HS-27A (cell line): ENCODE results near the gene COL27A1.
"Not testable (repeated sequence)": the region's sequence is repeated elsewhere in the genome, so short reads cannot be mapped to it uniquely, and the experiment has no call there.

Experiments used
- DNase-seq: peaks from one replicate; pipeline ENCODE4 v3.0.0-alpha.2; 2012; ENCODE audit warnings: low read depth, missing footprints

Gene COL27A1

DNA sequence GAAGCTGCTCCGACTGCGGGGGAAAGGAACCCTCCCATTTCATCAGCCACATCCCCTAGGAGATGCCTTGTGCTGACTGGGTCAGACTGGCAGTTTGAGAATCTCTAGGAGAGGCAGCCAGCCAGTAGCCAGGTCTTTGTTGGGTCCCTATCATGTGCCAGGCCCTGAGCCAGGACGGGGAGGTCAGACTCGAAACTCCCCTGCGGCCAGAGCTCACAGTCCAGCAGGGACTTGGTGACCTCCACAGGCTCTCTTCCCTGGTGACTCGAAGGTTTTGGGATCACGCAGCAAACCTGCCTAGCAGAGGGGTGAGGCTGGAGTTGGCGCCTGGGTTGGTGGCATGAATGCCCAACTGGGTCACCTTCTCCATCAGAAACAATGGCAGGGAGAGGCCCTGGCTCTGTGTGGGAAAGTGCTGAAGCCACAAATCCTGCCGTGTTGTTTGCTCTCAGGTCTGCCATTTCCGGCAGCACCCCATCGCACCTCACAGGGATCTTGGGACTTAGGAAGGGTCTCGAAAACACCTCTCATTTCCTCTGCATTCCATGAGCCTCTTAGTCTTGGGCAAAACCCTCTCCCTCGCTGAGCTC, 153.1 kb downstream of the COL27A1 start:
- no peak for DNase-seq

DNA sequence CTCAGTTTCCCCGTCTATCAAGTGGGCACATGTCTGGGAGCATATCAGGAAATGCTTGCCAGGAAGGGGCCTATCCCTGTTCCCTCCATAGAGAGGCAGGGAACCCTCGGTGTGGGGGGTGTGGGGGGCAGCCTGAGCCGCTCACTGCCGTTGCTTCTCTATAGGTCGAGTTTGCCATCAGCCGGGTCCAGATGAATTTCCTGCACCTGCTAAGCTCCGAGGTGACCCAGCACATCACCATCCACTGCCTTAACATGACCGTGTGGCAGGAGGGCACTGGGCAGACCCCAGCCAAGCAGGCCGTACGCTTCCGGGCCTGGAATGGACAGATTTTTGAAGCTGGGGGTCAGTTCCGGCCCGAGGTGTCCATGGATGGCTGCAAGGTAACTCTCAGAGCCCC, 153.8 kb downstream of the COL27A1 start:
- no peak for DNase-seq

DNA sequence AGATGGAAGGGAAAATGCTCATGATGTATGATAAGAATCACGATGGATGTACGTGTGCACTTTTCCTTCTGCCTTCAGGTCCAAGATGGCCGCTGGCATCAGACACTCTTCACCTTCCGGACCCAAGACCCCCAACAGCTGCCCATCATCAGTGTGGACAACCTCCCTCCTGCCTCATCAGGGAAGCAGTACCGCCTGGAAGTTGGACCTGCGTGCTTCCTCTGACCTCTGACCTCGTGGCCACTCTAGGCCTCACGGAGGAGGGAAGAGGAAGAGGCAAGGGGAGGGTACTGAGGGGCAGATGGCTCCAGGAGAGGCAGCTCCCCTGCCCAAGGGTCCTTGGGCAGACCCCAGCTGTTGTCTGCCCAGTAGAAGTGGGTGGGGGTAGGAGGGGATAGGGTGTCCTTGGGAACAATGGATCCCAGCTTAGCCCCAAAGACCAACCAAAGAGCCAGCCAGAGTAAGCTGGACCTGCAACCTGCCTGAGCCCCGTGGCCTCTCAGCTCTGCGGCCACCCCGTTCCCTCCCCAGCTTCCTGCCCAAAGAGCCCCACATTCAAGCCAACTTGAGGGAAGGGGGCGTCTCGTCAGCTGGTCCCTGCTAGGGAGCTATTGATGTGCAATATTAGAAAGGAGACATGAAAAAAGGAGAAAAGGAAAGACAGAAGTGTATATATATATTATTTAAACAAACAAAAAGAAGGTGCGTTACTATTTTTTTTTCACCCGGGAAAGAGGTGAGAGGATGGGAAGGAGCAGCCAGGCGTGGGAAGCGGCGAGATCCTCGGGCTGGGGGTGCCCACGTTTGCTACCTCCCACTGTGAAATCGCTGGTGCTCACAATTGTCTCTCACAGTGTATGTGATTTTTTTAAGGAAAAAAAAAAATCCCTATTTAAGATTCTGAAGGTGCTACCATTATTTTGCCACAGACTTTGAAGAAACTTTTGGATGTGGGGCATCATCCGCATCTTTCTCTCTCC, 155.4 kb downstream of the COL27A1 start:
- DNase-seq = no peak

DNA sequence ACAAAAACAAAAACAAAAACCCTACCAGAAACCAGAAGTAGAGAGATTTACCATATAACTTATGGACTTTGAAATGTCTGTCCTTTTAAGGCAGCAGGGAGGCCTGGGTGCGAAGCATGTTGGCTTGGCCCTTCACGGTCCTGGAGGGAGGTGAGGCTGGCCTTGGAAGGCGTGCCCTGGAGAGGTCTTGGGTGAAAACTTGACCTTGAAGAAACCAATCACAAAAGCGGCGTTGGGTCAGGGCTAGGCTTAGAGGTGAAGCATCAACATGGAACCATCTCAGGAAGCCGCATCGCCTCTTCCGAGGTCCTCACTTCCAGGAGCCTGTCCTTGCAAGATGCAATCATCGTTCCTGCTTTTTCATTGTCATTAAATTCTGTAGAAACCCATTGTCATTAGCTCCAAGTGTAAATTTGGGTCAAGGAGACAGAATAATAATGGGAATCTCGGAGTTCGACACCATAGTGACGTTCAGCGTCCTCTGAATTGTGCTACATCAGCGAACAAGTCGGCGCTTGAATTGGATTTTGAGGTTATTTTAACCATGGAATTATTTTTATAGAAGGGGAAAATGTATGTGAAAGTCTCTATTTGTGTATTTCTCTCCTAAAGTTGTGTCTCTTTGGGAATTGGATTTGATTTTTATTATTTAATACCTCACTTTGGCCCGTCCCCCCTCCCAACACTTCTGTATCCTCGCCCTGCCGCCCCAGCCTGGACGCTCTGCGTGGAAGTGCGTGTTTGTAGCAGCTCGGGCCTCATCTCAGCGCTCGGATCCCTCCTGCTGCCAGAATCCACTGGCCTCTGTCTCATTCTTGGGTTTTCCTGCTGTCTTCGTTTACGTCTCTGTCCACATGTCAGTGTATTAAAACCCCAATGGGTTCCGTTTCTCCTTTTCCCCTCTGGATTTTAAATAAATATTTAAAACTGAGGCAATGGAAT, 156.5 kb downstream of the COL27A1 start:
- no peak for DNase-seq

DNA sequence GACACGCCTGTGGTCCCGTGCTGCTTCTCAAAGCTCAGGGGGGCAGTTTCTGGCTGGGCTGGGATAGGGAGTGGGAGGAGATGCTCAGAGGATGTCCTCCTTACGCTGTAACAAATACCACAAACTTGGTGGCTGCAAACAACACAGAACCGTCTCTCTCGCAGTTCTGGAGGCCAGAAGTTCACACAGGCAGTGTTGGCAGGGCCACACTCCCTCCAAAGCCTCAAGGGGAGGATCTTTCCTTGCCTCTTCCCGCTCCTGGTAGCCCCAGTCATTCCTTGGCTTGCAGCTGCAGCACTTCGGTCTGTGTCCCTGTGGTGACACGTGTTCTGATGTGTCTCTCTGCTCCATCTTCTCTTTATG, 157.2 kb downstream of the COL27A1 start:
- DNase-seq = no peak

DNA sequence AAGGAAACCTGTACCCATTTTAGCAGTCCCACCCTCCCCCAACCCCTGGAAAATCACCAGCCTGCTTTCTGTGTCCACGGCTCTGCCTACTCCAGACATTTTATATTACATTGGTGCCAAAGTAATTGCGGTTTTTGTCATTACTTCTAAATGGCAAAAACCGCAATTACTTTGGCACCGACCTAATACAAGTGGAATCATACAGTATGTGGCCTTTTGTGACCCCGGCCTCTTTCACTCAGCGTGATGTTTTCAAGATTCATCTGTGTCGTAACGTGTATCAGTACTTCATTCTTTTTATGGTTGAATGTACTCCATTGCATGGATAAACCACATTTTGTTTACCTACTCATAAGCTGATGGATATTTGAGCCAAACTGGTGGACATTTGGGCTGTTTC, 157.8 kb downstream of the COL27A1 start:
- DNase-seq = no peak

DNA sequence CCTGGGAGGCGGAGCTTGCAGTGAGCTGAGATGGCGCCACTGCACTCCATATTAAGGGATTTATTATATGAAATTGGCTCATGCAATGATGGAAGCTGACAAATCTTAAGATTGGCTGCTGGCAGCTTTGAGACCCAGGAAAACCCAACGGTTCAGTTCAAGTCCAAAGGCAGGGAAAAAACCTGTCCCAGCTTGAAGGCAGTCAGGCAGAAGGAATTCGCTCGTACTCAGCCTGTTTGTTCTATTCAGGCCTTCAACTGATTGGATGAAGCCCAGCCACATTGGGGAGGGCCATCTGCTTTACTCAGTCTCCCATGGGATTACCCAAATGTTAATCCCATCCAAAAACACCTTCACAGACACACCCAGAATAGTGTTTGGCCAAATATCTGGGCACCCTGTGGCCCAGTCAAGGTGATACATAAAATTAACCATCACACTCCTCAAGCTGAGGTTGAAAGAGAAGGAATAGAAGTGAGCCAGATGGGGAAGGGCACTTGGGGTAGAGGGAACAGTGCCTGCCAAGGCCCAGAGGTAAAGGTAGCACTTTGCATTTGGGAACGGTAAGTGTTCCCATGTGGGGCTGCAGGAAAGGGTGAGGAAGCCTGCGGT, 159.0 kb downstream of the COL27A1 start:
- no peak for DNase-seq

DNA sequence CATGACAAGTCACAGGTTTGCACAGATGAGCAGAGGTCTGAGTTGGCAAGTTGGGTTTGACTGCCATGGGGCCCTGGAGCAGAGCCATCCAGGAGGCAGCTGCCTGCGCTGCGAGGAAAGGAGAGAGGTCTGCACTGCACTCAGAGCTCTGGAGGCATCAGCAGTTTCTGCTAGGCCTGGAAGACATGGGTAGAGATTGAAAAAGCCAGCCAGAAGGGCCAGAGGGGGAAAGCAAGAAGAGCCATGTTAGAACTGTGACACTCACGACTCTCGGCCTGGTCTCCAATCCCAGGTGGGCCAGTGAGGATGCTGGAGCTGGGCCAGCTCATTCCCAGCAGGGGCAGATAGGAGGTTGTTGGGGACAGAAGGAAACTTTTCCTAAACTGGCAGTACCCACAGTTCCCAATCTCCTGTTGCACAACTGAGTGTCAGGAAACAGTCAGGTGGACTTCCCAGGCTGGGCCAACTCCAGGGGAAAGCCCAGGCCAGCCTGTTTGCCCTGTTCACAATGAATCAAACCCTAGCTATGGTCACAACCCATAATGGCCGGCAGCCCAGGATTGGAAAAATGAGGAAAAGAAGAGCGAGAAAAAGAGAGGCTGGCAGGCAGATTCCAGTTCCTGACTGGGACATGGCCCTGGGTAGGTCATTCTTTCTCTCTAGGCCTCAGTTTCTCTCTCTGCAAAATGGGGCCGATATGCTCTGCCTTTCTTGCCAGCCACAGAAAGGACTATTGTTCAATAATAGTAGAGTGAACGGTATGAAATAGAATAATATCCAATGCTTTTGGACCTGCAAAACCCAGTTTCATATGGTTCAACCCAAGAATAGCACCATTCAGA, 159.8 kb downstream of the COL27A1 start:
- DNase-seq = no peak

DNA sequence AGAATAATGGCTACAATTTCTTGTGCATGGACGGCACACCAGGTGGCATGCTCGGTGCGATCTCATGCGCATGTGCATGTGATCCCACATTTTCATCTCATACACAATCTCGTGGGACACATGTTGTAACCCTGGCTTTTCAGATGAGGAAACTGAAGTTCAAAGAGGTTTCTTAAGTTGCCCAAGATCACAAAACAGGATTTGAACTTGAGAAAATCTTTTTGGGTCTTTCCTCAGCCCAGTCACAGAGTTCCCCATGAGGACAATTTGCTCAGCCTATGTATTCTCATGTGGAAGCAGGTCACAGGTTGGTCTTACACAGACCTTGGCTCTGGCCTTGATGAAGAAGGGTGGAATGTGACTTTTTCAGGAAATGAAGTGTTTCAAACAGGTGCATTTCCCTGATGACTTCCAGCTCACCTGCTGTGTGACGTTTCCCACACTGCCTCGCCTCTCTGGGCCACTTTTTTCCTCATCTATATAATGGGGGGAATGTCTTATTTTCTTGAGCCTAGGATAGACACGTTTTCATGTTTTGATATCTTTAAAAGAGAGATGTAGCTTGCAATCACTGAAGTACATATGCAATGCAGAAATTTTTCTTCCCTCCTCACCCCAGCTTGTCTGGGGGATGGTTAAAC, 160.5 kb downstream of the COL27A1 start:
- no peak for DNase-seq

DNA sequence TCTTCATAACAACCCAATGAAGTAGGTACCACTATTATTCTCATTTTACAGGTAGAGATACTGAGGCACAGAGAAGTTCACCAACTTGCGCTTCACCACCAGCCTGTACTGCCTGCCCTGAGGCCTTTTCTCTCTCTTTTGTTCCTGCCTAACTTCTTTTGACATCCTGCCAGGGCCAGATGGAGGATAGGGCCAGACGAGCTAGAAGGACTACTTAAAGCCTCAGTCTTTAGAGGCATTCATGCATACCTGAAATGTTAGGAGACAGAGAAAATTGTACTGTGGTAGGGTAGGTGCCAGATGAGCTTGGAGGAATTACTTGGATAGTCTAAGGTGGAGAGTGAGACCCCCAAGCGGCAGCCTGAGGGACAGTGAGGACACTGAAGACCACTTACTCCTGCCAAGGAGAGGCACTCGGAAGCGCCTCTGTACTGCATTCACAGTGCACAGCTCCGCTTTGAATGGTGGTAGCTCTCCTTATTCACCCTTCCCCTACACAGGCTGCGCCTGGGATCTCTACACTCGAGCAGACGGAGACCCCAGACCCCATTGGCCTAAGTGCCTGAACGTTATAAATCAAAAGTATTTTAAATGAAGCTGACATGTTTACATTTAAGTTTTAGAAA, 161.4 kb downstream of the COL27A1 start:
- DNase-seq = no peak

DNA sequence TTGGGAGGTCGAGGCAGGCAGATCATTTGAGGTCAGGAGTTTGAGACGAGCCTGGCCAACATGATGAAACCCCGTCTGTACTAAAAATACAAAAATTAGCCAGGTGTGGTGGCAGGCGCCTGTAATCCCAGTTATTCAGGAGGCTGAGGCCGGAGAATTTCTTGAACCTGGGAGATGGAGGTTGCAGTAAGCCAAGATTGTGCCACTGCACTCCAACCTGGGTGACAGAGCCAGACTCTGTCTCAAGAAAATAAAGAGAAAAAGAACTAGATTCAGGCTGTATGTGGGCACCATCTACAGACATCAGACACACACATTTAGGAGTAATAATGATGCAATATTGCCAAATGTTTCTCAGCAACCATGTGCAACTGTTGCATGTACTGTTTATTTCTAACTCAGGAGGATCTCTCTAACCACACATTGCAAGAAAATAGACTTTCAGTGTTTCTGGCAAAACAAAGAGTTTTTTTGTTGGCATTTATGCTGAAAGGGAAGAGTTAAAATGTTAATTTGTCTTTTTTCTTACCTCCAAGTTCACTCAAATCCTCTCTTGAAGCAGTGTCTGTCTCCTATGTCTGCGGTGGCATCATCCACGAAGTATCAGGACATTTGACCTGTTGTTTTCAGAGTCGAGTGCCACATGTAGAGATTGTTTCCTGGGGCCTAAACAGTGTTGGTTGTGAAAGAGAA, 162.5 kb downstream of the COL27A1 start:
- no peak for DNase-seq

DNA sequence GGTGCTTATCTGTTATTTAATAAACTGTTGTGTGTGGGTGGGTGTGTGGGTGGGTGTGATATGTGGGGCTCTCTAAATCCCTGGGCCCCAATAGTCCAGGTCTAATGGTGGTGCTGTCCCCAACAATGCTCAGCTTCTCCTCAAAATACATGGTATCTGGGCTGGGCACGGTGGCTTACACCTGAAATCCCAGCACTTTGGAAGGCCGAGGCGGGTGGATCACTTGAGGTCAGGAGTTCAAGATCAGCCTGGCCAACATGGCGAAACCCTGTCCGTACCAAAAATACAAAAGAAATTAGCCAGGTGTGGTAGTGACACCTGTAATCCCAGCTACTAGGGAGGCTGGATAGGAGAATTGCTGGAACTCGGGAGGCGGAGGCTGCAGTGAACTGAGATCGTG, 163.1 kb downstream of the COL27A1 start:
- no peak for DNase-seq

DNA sequence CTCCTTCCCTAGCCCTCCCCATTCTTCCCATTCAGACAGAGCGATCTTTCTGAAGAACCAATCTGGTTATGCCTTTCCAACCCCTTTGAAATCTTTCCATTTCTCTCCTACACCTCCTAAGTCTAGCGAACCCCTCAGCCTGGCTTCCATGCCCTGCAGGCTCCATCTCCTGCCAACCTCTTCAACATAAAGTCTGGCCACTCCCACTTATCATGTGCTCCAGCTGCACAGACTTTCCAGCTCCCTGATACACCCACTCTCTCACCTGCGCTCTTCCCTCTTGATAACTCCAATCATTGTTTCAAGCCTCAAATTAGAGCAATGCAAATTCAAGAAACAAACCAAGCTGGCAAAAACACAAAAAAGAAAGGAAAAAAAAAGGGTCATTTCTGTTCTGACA, 163.8 kb downstream of the COL27A1 start:
- no peak for DNase-seq

DNA sequence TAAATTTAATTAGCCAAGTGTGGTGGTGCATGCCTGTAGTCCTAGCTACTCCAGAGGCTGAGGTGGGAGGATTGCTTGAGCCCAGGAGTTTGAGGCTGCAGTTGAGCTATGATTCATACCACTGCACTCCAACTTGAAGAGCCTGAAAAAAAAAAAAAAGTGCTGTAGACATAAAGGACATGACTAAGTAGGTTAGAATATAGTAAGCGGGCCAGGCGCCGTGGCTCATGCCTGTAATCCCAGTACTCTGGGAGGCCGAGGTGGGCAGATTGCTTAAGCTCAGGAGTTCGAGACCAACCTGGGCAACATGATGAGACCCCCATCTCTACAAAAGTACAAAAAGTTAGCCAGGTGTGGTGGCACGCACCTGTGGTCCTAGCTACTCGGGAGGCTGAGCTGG, 165.4 kb downstream of the COL27A1 start:
- not testable (repeated sequence) for DNase-seq

DNA sequence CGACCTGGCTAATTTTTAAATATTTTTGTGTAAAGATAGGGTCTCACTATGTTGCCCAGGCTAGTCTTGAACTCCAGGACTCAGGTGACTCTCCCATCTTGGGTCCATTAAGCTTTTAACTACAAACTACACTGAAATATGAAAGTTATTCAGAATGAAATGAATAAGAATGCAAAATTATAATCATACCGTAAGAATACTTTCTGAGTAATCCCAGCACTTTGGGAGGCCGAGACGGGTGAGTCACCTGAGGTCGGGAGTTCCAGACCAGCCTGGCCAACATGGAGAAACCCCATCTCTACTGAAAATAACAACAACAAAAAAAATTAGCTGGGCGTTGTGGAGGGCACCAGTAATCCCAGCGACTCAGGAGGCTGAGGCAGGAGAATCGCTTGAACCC, 166.4 kb downstream of the COL27A1 start:
- peak; percentile 35 for DNase-seq

DNA sequence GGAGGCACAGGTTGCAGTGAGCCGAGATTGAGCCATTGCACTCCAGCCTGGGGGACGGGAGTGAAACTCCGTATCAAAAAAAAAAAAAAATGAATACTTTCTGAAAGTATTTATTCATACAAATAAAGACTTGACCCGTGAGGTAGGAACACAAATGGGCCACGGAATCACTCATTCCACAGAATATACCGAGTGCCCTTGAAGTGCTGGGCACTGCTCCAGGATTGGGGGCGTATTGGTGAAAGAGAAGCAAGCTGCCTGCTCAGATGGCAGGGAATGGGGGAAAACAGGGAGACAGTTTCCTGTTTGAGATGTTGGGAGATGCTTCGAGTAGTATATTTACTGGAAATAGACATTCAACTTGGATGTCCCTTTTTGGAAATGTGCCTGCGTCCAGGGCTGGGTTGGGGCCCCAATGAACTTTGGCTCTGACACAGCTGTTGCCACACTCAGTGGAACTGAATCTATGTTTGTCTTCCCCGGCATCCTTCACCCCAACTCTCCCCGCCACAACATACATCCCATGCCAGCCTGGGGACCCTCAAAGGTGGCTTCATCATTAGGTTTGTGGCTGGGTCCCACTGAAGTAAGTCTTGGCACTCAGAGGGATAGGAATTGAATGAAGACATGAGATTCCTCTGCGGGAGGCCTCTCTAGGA, 167.0 kb downstream of the COL27A1 start:
- DNase-seq = not testable (repeated sequence)

DNA sequence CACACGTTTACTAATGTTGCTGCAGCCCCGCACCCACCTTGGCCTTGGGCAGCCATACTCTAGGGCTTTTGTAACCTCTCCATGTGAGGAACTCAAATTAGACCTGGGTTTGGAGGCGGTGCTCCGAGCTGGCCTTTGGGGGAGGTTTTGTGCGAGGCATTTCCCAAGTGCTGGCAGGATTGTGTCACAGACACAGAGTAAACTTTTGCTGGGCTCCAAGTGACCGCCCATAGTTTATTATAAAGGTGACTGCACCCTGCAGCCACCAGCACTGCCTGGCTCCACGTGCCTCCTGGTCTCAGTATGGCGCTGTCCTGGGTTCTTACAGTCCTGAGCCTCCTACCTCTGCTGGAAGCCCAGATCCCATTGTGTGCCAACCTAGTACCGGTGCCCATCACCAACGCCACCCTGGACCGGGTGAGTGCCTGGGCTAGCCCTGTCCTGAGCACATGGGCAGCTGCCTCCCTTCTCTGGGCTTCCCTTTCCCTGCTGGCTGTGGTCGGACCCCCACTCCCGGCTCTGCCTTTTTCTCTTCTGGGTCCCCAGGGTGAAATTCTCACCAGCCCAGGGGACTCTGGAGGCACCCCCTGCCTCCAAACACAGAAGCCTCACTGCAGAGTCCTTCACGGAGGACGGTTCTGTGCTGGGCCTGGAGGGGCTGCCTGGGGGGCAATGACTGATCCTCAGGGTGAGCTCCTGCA, 167.6 kb downstream of the COL27A1 start, which contains the start of gene ORM1:
ORM1 (plus strand) TSS at position 268 of the 701 bp plus-strand sequence; CDS start at position 304, 36 bp downstream.
- not testable (repeated sequence) for DNase-seq

DNA sequence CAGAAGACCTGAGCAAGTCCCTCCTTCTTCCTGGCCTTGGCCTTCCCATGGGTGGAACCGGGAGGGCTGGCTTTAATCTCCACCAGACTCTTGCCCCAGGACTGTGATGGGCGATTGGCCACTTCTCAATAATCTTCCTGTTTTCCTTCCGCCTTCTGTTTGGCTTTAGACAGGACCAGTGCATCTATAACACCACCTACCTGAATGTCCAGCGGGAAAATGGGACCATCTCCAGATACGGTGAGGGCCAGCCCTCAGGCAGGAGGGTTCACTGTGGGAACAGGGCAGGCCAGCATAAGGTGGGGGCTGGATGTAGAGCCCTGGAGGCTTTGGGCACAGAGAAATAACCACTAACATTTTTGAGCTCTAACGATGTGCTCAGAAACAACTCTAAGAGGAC, 168.5 kb downstream of the COL27A1 start:
- DNase-seq = not testable (repeated sequence)
